Measurements from ENCODE around the gene PLEKHG1.

GRCh38 chr6:150607329-150607650, 7.6 kb downstream of the PLEKHG1 start:
- TF ChIP-seq, protein P1, sequence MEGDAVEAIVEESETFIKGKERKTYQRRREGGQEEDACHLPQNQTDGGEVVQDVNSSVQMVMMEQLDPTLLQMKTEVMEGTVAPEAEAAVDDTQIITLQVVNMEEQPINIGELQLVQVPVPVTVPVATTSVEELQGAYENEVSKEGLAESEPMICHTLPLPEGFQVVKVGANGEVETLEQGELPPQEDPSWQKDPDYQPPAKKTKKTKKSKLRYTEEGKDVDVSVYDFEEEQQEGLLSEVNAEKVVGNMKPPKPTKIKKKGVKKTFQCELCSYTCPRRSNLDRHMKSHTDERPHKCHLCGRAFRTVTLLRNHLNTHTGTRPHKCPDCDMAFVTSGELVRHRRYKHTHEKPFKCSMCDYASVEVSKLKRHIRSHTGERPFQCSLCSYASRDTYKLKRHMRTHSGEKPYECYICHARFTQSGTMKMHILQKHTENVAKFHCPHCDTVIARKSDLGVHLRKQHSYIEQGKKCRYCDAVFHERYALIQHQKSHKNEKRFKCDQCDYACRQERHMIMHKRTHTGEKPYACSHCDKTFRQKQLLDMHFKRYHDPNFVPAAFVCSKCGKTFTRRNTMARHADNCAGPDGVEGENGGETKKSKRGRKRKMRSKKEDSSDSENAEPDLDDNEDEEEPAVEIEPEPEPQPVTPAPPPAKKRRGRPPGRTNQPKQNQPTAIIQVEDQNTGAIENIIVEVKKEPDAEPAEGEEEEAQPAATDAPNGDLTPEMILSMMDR (IDR thresholded peaks at IDR 0.05; ENCODE audit: low read length) = no peak
- TF ChIP-seq EZH2 (IDR thresholded peaks at IDR 0.05; ENCODE audit: borderline replicate concordance, low read length) = no peak
